ENCODE measurements around the gene PAXX.

Gene PAXX

DNA sequence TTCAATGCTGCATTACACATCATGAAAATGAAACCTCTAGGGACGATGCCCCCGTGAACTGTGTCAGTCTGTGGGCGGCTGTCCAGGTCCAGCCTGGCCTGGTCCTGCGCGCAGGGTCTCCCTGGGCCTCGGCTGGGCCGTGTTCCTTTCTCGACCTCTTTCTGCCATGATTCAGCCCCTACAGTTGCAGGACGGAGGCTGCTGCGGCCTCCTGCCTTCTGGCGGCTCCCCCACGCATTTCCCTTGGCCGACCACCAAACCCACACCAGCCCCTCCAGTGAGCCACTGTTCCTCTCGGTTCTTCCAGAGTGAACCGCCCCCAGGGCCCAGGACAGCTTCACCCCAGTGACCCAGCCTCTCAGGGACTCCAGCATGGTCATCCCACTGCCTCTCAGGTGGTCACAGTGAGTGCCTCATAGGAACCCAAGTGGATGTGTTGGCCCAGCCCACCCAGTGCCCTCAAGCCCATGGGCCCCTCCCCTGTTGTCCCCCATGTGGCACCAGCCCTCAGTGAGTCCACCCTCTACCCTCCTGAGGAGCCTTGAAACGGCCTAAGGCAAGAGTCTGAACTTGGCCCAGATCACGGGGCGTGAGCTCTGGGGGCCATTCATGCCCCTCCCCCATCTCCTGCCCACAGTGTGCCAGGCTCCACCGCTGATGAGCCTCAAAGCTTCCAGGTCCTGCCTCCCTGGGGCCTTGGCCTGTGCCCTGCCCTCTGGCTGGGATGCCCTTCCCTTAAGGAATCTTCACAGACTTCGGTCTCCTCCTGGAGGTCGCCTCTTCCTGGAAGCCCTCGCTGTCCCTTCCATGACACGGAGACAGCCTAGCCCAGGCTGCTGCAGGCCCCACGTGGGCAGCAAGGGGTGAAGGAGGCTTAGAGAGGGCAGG, 14.1 kb downstream of the PAXX start:
- no peak for DNase-seq

DNA sequence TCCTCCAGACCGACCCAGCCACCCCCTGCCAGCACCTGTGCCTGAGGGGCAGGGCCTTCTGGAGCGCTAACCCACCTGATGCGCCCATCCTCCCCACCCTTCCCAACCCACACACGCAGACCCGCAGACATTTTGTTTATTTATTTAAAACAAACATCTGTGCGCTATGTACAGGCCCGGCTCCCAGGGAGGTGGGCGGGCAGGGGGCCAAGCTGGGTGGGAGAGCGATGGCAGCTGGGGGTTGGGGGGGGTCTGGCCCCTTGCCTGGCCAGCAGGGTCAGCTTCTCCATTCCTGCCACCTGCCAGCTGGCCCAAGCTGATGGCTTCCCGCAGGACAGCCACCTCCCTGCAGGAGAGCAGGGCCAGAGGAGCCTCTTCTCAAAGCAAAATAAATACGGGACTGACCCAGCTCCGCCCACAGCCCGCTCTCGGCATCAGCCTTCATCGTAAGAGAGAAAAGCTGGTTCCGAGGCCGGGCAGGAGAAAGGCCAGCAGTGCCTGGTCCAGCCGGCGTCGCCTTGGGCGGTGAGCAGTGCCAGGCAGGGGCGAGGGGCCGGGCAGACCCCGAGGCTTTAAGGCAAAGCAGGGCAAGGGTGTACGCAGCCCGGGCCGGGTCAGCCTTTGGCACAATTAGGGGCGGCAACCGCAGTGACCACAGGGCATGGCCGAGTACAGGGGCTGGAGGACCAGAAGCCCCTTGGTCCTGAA, 15.0 kb downstream of the PAXX start:
- DNase-seq: no peak

DNA sequence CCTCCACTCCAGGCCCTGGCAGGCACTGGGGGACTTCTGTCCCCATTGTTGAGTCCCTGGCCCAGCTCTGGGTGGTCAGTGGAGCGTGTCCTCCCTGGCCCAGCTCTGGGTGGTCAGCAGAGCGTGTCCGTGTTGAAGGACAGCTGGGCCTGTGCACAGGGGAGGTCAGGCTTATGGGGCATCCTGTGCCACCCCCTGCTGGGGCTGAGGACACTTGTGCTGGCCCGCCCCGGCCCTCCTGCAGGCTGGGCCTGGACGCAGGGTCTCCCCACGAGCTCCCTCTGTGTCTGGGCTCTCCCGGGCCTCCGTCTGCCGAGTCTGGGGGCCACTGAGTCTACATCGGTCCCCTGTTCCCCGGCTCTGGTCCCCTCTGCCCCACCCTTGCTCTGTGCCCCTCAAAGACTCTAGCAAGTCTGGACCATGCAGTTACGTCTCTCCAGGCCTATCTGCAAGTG, 15.6 kb downstream of the PAXX start:
- no peak for DNase-seq

DNA sequence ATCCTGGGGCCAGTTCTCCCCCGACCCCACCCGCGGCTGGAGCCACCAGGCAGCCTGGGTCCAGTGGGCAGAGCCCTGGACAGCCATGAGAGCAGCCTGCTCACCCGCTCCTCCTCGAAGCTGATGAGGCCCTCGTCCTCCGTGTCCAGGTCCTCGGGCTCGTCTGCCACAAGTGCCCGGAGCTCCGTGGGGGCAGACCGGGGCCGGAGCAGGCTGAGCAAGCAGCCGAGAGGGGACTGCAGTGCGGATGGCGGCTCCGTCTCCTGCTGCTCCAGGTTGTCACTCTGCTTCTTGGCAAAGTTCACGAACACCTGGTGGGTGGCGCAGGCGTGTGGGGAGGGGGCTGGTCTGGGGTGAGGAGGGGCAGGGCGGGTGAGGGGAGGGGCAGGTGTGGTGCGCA, 16.1 kb downstream of the PAXX start:
- no peak for DNase-seq

DNA sequence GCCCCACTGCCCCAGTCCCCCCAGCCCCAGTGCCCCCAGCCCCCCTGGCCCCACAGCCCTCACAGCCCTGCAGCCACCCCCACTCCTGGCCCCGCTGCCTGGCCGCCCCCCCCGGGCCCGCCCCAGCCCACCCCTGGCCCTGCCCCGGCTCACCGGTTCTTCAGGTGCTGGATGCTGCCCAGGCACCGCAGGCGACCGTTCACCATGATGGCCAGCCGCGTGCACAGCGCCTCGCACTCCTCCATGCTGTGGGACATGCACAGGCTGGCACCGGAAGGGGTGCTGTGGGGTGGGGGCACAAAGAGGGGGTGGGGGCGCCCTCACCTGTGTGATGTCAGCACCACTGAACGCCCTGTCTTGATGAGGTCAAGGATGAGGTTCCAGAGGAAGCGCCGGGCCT, 17.0 kb downstream of the PAXX start:
- DNase-seq: no peak

DNA sequence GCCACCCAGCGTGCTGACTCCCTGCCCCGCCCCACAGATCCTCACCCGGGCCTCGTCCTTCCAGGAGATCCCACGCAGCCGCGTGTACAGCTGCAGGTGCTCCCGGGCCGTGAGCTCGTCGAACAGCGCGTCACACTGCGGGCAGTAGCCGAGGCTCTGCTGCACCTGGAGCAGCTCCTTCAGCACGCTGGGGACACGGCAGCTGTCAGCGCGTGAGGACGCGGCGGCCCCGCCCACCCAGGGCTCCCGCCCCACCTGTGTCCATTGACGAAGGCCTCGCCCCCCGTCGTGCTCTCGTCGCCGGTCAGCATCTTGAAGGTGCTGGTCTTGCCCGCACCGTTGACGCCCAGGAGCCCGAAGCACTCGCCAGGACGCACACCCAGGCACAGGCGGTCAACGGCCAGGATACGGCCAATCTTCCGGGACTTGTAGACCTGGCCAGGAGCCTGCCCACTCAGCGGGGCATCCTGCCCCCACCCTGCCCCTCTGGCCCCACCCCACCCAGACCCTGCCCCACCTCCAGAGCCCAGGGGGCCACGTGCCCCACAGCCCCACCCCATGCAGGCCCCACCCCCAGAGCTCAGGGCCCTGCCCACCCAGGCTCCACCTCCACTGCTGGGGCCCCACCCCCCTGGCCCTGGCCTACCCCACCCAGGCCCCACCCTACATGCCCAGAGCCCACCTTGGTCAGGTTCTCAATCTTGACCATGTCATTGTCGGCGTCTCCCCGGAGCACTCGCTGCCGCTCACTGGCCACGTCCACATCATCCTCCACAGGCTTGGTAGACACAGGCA, 17.9 kb downstream of the PAXX start:
- DNase-seq: no peak

DNA sequence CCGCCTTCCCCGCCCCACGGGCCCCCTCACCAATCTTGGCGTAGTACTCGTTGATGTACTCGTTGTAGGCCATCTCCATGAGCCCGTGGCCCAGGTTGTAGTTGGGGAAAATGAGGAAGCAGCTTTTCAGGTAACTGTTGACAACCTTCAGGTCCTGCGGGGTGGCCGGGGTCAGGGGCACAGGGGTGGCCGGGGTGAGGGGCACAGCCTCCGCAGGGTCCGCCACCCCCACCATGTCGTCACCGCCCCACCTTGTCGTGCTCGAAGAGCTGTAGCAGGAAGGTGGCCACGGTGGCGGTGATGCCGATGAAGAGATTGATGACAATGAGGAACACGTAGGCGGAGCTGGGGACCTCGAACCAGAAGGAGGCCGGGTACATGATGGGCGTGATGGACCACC, 18.9 kb downstream of the PAXX start:
- DNase-seq: no peak

DNA sequence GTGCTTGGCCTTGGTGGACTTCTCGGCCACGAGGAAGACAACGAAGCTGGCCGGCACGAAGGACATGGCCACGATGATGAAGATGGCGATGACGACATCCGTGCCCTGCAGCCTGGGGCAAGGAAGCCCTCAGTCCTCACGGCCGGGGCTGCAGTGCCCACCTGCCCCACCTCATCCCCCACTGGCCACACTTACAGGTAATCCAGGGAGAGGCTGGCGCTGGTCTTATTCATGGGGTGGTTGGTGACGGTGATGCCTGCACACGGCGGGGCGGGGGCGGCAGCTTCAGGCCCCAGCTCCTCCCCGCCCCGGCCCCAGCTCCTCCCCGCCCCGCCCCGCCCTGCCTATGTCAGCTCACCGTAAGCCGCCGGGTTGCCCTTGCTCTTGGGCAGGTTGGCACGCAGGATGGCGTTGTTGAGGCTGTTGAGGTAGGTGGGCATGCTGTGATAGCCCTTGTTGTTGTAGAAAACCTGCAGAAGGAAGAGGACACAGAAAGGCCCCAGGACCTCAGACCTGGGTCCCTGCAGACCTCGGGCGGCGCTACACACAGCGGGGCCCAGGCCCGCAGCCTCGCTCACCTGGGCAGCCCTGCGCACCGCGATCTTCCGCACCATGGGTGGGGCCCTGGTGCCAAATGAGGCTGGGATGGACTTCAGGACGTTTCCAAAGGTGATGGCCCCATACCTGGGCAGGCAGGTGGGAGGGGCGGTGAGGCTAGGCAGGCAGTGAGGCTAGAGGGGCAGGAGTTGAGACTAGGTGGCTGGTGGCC, 19.9 kb downstream of the PAXX start:
- DNase-seq: no peak

DNA sequence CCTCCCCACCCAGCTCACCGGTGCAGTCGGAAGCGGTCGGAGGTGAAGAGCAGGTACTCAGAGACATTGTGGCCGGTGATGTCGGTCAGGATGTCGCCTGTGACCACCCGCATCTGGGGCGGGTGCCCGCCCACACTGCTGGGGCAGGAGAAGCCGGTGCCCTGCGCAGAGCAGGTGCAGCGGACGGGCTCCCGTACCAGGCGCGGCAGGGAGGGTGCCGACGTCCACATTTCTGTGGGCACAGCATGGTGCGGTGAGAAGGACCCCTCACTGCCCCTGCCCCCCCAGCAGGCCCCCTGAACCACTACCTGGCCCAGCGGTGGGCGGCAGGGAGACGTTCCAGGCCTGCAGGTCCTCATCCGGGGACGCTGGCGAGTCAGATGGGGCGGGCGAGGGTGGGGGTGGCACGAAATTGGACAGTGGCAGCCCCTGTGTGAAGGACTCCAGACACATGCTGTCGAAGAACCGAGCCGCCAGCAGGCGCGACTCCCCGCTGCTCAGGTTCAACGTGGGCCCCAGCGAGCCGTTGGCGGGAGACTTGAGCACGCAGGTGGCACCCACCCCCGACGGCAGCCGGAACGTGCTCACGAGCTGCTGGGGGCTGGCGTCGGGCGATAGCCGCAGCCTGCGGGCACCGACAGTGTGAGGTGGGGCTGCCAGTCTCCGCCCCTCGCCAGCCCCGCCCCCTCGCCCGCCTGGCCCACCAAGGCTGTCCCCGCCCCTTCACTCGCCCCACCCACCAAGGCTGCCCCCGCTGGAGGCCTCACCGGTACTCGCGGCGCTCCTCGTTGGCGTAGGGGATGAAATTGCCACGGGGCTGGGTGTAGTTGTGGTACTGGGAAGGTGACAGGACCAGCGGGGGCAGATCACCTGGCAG, 20.7 kb downstream of the PAXX start:
- no peak for DNase-seq

DNA sequence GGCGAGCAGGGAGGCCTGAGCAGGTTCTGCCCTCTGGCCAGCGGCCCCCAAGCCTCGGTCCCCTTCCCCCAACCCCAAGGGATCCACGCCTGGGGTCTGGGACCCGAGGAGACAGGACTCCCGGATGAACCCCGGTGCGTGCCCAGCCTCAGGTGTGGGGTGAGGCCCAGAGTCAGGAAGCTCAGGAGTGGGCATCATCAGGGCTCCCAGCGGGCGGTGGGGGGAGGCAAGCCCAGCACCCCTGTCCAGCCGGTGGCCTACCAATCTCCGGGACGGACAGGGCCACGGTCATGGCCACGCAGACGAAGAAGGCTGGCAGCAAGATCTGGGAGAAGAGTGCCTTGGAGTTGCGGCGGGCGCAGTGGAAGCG, 21.3 kb downstream of the PAXX start:
- no peak for DNase-seq

DNA sequence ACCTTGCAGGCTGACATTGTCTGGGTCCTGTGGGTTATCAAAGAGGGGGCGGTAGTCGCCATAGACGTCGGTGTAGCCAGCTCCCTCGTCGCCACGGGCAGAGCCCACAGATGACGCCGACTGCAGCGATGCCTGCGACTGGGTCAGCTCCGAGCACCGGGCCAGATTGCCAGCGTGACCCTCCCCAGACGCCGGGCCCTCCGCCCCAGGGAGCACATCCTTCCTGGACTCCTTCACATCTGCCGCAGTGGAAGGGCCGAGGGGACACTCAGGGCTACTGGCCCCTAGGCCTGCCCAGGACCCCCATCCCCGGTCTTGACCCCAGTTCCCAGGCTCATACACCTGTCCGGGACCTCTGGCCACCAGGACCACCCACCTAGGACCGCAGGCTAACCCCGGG, 21.9 kb downstream of the PAXX start:
- no peak for DNase-seq

DNA sequence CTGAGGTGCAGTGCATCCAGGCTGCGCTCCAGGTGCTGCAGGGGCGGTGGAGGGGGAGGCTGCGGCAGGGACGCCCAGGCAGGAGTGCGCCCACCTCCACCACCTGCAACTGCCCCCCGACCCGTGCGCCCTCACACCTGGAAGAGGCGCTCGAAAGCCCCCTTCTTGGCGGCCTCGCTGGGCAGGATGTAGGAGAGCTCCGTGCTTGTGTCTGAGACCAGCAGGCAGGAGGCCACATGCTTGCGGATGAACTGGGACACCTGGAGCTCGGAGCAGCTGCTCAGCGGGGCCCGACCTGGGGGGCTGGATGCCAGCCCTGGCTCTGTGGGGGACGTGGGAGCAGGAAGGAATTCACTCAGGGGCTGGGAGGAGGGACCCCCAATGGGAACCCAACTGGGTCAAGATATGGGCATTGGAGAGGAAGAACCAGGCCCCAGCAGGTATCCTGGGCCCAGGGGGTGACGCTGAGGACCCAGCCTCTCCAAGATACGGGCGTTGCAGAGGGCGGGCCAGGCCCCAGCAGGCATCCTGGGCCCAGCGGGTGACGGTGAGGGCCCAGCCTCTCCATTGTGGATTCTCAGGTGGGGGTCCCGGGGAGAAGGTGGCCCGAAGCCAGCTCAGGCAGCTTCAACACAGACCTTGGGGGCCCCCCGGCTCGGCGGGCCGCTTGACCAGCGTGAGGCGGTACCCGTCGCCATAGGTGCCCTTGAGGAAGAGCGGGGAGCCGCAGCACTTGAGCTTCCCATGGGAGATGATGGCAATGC, 22.7 kb downstream of the PAXX start:
- DNase-seq: no peak

DNA sequence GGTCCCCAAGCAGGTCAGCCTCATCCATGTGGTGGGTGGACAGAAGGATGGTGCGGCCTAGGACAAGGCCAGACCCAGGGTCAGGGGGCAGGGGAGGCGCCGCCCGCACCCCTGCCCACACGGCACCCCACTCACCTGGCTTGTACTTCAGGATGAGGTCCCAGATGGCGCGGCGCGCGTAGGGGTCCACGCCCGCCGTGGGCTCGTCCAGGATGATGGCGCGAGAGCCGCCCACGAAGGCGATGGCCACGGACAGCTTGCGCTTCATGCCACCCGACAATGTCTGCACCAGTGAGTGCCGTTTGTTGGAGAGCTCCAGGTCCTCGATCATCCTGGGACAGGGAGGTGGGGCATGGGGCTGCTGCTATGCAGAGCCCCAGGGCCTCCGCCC, 23.3 kb downstream of the PAXX start:
- DNase-seq: no peak

DNA sequence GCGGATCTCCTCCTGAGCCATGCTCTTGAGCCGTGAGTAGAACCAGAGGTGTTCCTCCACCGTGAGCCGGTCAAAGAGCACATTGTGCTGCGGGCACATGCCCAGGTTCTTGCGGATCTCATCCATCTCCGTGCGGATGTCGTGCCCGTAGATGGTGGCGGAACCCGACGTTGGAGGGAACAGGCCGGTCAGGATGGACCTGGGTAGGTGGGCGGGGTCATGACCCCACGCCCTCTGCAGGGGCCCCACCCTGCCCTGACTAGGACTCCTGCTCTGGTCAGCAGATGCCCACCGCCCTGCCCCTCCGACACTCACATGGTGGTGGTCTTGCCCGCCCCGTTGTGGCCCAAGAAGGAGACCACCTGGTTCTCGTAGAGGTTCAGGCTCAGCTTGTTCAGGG, 23.8 kb downstream of the PAXX start:
- no peak for DNase-seq

DNA sequence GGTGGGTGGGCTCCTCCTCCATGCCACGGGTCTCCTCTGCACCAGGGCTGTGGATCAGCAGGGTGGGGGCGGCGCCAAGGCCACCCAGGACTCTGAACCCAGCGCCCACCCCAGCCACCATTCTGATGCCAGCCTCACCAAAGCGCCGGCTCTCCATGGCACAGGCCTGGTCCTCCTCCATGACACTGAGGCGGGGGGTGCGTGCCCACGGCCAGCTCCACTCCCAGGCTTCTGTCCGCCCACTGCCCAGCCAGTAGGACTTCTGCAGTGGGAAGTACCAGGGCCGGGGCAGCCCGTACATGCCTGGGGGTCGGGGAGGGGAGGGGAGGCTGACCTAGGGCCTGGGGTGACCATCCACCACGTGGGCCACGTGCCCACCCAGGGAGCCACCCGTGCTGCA, 24.2 kb downstream of the PAXX start:
- DNase-seq: no peak

DNA sequence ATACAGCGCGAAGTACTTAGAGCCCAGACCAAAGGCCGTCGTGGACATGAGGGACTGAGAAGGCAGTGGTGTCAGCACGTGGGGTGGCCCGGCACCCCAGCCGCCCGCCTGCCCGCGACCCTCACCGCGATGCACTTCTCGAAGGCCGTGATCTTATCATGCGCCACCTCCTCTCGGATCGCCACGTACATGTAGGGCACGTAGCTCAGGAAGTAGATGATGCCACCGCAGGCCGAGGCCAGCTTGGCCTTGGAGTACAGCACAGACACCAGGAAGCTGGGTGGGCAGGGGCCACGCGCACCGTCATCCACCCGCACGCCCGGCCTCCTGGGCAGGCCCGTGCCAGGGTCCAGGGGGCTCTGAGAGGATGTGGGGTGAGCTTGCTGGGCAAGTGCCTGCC, 24.8 kb downstream of the PAXX start:
- DNase-seq: no peak

DNA sequence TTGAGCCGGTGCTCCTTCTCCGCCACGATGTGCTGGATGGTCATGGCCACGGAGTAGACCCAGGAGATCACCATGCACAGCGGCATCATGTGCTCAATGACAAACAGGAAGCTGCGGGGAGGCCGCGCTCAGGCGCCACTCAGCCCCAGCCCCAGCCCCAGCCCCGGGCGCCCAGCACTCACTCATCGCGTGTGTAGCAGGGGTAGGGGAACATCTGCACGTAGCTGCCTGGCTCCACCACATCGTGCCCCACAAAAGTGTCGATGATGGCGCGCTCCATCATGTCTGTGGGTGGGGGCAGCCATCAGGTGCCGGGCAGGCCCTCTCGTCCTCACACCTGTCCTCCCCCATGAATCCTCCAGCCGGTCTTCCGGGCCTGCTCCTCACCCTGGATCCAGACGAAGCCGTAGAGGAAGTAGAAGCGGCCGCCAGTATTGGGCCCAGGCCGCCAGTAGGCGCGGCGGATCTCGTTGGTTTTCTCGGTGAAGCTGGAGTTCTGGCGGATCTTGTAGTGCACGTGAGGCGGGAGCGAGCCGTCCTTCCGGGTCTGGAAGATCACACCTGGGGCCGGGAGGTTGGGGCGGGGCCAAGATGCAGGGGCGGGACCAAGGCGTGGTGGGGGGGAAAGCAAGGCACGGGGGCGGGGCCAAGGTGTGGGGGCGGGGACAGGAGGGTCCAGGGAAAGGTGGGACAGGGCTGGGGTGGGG, 25.7 kb downstream of the PAXX start:
- DNase-seq: no peak

DNA sequence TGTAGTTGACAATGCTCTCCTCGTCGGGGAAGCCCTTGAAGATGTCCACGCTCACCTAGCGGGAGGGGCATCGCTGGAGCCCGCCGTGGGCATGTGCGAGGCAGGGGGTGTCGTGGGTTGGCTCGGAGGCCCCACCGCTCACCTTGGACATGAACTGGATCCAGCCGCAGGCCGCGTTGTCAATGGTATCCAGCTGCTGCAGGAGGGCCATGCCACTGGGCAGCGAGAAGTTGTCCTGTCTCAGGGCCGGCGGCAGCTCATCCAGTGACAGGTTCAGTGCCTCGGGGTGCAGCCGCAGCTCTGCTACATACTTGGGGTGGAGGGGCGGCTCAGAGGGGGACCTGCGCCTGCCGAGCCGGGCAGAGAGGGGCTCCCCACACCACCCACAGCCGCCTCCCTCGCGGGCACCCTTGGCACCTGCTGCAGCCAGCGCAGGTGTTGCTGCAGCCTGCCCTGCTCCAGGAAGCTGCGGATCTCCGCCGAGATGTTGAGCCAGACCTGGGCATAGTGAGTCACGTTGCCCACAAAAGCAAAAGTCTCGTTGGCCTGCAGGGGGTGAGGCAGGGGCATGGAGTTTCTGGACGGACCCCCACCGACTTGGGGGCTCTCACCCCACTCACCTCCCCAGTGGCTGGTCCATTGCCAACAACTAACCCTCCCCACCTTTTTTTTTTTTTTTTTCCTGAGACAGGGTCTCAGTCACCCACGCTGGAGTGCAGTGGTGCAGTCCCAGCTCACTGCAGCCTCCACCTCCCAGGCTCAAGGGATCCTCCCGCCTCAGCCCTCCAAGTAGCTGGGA, 26.7 kb downstream of the PAXX start:
- no peak for DNase-seq

DNA sequence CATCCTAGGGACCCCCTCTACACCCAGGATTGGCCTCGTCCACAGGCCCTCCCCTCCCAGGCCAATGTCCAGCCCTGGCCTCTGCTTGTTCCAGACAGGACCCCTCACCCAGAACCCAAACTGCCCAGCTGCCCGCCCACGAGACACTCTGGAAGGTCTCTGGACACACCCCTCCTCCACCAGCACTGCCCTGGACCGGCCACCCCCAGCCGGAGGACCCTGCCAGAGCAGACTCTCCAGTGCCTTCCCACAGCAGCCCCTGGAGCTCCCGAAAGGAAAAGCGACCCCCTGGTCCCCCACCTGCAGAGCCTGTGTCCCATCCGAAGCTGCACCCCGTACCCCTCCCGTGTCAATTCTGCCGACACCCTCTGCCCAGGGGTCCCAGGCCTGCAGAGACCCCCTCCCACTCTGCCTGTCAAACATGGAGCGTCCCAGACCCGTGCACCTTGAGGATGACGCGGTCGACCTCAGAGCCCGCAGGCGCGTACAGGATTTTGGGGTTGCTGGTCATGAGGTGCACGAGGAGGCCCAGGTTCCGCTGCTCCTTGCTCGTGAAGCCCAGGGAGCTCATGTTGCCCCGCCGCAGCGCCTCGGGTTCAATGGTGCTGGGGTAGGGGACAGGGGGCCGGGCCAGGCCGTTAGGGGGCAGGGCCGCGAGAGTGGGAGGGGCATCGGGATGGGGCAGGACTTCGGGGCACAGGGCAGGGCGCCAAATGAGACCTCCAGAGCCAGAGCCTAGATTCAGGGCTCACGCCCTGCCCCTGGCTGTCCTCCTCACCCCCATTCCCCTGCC, 27.9 kb downstream of the PAXX start:
- DNase-seq: no peak
